BE2C (cell line): Measurements from ENCODE around the gene PRTN3.

ENCODE experiments used
- DNase-seq: peaks from one replicate; pipeline ENCODE4 v3.0.0-alpha.2; 2020
- H3K27me3 ChIP-seq: fragments of 250-450 bp; sonication (Bioruptor Pico); 2 replicates; pipeline ENCODE4 v1.5.1; 2020; ENCODE audit warnings: mild to moderate bottlenecking
- H3K36me3 ChIP-seq: fragments of 250-450 bp; sonication (Bioruptor Pico); 2 replicates; pipeline ENCODE4 v1.5.1; 2020; ENCODE audit warnings: mild to moderate bottlenecking
- H3K4me1 ChIP-seq: fragments of 250-450 bp; sonication (Bioruptor Pico); 2 replicates; pipeline ENCODE4 v1.5.1; 2020
- H3K4me3 ChIP-seq: 2 replicates; pipeline ENCODE4 v1.5.1; 2011; ENCODE audit warnings: low read depth, low read length
- H3K9me3 ChIP-seq: fragments of 250-450 bp; sonication (Bioruptor Pico); 2 replicates; pipeline ENCODE4 v1.5.1; 2020
- TF ChIP-seq, protein P1 (sequence below): IDR thresholded peaks from 2 replicates; pipeline ENCODE4 v1.5.1; 2012; ENCODE audit warnings: mild to moderate bottlenecking, low read depth, low read length

PRTN3 gene

DNA sequence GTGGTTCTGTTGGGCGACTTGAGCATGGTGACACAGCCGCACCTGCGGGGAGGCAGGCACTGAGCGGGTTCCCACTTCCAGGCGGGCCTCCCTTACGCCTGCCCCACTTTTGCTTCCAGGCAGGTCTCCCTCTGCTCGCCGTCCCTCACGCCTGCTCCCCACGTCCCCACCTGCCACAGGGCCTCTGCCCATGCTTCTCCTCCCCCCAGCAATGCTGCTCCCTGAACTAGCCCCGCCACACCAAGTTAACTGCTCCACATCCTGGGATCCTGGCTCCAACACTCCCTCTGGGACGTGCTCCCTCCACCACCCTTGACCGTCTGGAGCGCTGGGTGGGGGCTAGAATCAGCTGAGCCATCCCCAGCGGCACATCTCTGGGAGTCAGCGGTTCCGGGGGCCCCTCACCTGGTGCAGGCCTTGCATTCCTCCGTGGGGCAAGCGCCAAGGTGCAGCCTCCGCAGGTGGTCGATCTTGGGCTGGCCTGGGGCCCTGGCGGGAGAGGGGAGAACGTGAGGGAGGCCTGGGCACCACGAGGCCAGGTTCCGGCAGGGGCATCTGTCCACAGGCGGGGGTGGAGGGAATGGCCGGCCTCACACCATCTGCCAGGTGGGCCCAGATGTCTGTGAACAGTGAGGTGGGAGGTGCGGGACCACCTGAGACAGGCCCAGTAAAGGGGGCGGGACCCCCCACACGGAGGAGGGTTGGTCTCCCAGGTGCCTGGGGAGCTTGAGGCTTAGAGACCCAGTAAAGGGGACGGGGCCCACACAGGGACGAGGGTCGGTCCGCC lies 27.9 kb downstream of the PRTN3 start:
- H3K4me3 ChIP-seq: no peak overlapping the region
- peaks cover 11% of the 10 kb centered on the region for H3K36me3 ChIP-seq
- DNase-seq: no peak
- no peaks in the 10 kb centered on the region; the same call in 1 of the 2 replicates for H3K27me3 ChIP-seq
- TF ChIP-seq, protein P1, sequence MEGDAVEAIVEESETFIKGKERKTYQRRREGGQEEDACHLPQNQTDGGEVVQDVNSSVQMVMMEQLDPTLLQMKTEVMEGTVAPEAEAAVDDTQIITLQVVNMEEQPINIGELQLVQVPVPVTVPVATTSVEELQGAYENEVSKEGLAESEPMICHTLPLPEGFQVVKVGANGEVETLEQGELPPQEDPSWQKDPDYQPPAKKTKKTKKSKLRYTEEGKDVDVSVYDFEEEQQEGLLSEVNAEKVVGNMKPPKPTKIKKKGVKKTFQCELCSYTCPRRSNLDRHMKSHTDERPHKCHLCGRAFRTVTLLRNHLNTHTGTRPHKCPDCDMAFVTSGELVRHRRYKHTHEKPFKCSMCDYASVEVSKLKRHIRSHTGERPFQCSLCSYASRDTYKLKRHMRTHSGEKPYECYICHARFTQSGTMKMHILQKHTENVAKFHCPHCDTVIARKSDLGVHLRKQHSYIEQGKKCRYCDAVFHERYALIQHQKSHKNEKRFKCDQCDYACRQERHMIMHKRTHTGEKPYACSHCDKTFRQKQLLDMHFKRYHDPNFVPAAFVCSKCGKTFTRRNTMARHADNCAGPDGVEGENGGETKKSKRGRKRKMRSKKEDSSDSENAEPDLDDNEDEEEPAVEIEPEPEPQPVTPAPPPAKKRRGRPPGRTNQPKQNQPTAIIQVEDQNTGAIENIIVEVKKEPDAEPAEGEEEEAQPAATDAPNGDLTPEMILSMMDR: no peak
- H3K9me3 ChIP-seq: no peaks in the 10 kb centered on the region
- H3K4me1 ChIP-seq: peaks cover 12% of the 10 kb centered on the region

DNA sequence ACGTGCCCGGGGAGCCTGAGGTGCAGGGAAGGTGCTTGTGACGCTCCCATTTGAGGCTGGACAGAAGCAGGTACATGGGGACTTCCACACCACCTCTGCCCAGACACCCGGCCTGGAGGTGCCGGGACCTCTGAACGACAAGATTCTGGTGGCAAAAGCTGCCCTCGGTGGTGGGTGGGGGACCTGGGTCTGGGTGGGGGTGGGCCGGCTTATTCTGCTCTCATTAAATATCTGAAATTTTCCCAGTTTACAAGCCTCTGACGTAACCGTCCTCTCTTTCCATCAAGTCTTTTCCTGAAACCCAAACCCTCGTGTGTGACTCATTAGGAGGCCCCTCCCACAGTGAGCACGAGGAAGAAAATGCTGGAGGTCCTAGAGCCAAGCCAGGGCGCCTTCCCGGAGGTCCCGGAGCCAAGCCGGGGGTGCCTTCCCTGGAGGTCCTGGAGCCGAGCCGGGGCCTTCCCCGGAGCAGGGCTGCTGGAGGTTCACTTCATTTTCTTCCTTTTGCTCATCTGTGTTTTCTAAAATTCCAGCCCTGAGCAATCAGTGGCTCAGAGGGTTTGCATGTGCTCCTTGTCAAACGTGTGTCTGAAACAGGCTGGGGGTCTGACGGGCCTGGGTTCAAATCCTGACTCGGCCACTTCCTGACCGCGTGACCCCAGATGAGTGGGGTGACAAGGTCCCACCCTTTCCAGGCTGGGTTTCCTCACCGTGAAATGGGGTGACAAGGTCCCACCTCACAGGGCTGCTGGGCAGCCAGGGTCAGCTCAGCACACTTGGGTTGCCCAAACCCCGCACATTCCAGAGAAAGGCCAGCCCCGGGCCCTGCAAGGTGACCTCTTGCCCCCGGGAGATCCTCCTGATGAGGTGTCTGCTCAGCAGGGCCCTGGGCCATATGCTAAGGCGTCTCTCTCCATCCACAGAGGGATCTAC lies 28.7 kb downstream of the PRTN3 start:
- Histone ChIP-seq H3K4me1 (peaks cover 10% of the 10 kb centered on the region), H3K36me3 (peaks cover 15% of the 10 kb centered on the region), H3K9me3 (no peaks in the 10 kb centered on the region), H3K4me3 (no peak overlapping the region), H3K27me3 (no peaks in the 10 kb centered on the region; the same call in 1 of the 2 replicates)
- TF ChIP-seq, protein P1: no peak
- DNase-seq: no peak

DNA sequence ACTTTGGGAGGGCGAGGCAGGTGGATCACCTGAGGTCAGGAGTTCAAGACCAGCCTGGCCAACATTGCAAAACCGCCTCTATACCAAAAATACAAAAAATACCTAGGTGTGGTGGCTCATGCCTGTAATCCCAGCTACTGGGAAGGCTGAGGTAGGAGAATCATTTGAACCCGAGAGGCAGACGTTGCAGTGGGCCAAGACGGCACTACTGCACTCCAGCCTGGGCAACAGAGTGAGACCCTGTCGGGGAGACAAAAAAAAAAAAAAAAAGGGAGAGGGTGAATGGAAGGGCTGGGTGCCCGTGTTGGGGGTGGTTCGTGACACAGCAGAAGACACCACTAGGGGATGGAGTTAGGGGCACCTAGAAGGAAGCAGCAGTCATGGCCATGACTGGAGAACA lies 29.5 kb downstream of the PRTN3 start:
- TF ChIP-seq, protein P1: no peak
- Histone ChIP-seq H3K27me3 (no peaks in the 10 kb centered on the region; the same call in 1 of the 2 replicates), H3K4me1 (peaks cover 10% of the 10 kb centered on the region), H3K36me3 (peaks cover 20% of the 10 kb centered on the region), H3K9me3 (no peaks in the 10 kb centered on the region), H3K4me3 (no peak overlapping the region)
- DNase-seq: no peak

DNA sequence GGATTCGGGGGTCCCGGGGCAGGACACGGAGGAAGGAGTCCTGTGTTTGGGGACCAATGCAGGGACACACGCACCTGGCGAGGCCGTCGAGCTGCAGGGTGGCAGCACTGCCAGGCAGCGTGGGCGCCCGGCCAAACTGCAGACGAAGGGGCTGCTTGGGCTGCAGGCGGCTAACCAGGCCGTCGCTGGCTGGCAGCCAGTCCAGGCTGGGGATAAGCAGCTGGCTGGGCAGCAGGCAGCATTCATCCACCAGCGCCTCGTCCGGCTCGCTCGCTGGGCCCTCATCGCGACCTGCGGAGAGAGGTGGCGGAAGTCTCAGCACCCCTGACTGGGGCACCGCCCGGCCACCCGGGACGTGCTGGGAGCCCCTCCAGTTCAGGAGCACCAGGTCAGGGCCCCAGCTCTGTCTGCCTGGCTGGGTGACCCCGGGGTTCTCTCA lies 30.2 kb downstream of the PRTN3 start:
- Histone ChIP-seq H3K27me3 (no peaks in the 10 kb centered on the region), H3K9me3 (no peaks in the 10 kb centered on the region), H3K4me1 (peaks cover 10% of the 10 kb centered on the region), H3K36me3 (peaks cover 23% of the 10 kb centered on the region), H3K4me3 (no peak overlapping the region)
- DNase-seq: peak; percentile 85
- TF ChIP-seq, protein P1: no peak

DNA sequence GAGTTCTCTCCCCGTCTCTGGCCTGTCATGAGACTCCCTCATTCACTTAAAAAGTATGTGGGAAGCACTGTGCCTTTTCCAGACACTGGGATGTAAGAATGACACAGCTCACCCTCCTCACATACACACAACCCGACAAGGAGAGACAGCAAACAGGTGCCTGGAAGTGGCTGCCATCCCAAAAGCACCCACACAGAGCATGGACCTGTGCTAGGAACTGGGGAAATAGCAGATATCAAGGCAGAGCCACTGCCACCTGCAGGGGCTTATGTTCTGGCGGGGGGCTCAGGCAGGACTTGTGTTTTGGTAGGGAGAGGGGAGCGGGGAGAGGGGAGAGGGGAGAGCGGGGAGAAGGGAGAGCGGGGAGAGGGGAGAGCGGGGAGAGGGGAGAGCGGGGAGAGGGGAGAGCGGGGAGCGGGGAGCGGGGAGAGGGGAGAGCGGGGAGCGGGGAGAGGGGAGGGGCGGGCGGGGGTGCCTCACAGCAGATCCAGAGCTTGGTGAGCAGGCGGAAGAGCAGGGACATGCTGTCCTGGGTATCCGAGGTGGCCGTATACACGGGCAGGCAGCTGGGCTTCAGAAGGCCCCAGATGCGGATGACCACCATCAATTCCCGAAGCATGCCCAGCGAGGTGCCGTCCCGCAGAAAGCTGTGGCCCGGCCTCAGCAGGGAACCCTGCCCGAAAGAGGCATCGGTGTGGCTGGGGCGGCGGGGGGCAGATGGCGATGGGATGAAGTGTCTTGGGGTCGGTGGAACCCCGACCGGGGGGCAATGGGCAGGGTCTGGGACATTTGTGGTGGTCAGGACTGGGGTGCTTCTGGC lies 30.9 kb downstream of the PRTN3 start:
- TF ChIP-seq, protein P1: no peak
- H3K27me3 ChIP-seq: no peaks in the 10 kb centered on the region
- DNase-seq: peak; percentile 49
- H3K36me3 ChIP-seq: peaks cover 23% of the 10 kb centered on the region
- H3K4me1 ChIP-seq: peaks cover 10% of the 10 kb centered on the region
- H3K9me3 ChIP-seq: no peaks in the 10 kb centered on the region
- no peak overlapping the region for H3K4me3 ChIP-seq
